ENCODE results near the gene ARPC5L. TPM values are rescaled to one million over a fixed set of nuclear protein-coding genes. Genes with fewer than 3 reads are reported as not detected.
"Not testable (repeated sequence)": the region's sequence is repeated elsewhere in the genome, so short reads cannot be mapped to it uniquely, and the experiment has no call there.

Gene ARPC5L
- 10 to 100 TPM; 25.7 to 33.1 (median 29.5) TPM for polyA plus RNA-seq (ENCODE audit: insufficient read length in 10 of 10)
- long read RNA-seq, donor 1, transcript ARPC5L-201 (4 exons, 1,325 nt) = major isoform, 23 of 26 reads
- long read RNA-seq, donor 1, partial matches to known transcripts = 0 of 26 reads
- long read RNA-seq, donor 1, other reads (novel, unspliced or antisense) = 0 of 26 reads
- long read RNA-seq, donor 2, transcript ARPC5L-201 (4 exons, 1,325 nt) = major isoform, 21 of 26 reads
- long read RNA-seq, donor 2, partial matches to known transcripts = 5 of 26 reads
- long read RNA-seq, donor 2, other reads (novel, unspliced or antisense) = 0 of 26 reads
- long read RNA-seq, donor 3 = 0 reads
- long read RNA-seq, donor 4, transcript ARPC5L-201 (4 exons, 1,325 nt) = major isoform, 9 of 15 reads
- long read RNA-seq, donor 4, partial matches to known transcripts = 6 of 15 reads
- long read RNA-seq, donor 4, other reads (novel, unspliced or antisense) = 0 of 15 reads
- long read RNA-seq, donor 5, transcript ARPC5L-201 (4 exons, 1,325 nt) = major isoform, 18 of 21 reads
- long read RNA-seq, donor 5, partial matches to known transcripts = 0 of 21 reads
- long read RNA-seq, donor 5, other reads (novel, unspliced or antisense) = 0 of 21 reads
- long read RNA-seq, donor 6, transcript ARPC5L-201 (4 exons, 1,325 nt) = major isoform, 31 of 31 reads
- long read RNA-seq, donor 6, partial matches to known transcripts = 0 of 31 reads
- long read RNA-seq, donor 6, other reads (novel, unspliced or antisense) = 0 of 31 reads
- long read RNA-seq, donor 7, transcript ARPC5L-201 (4 exons, 1,325 nt) = major isoform, 15 of 15 reads
- long read RNA-seq, donor 7, partial matches to known transcripts = 0 of 15 reads
- long read RNA-seq, donor 7, other reads (novel, unspliced or antisense) = 0 of 15 reads
- long read RNA-seq, donor 8, transcript ARPC5L-201 (4 exons, 1,325 nt) = major isoform, 12 of 12 reads
- long read RNA-seq, donor 8, partial matches to known transcripts = 0 of 12 reads
- long read RNA-seq, donor 8, other reads (novel, unspliced or antisense) = 0 of 12 reads
- long read RNA-seq, donor 9, partial matches to known transcripts = 0 of 4 reads
- long read RNA-seq, donor 9, other reads (novel, unspliced or antisense) = 0 of 4 reads

- peak; percentile 92 to 98 (median 95) for DNase-seq
Measured at GRCh38 chr9:124861342-124862229, at the start of gene ARPC5L, which contains the start of gene RPL35. TSS of gene ARPC5L (plus strand) at chr9:124862130. CDS start at chr9:124869291, 7,161 bp downstream. TSS of gene RPL35 (minus strand) at chr9:124861957. CDS start at chr9:124861912, 45 bp downstream.

- DNase-seq = peak; percentile 84 to 96 (median 88)
Measured at GRCh38 chr9:124812441-124812876, 49.5 kb upstream of the ARPC5L start.

- no peak for DNase-seq
Measured at GRCh38 chr9:124813041-124813440, 48.9 kb upstream of the ARPC5L start.

GRCh38 chr9:124813501-124814163 is 48.3 kb upstream of the ARPC5L start:
- peak in 1 of 3 donors; percentile 56 for DNase-seq

GRCh38 chr9:124814164-124814535 is 47.8 kb upstream of the ARPC5L start:
- no peak for DNase-seq

GRCh38 chr9:124815601-124816000 is 46.3 kb upstream of the ARPC5L start:
- no peak for DNase-seq

- no peak for DNase-seq
Measured at GRCh38 chr9:124818431-124819281, 43.3 kb upstream of the ARPC5L start.

- DNase-seq = peak in 2 of 3 donors; percentile 69 to 83
Measured at GRCh38 chr9:124820698-124821623, 41.0 kb upstream of the ARPC5L start.

GRCh38 chr9:124828489-124829333 is 33.2 kb upstream of the ARPC5L start:
- DNase-seq = no peak

- peak in 1 of 3 donors; percentile 36 for DNase-seq
Measured at GRCh38 chr9:124829334-124829669, 32.6 kb upstream of the ARPC5L start.

- no peak for DNase-seq
Measured at GRCh38 chr9:124830593-124830992, 31.3 kb upstream of the ARPC5L start.

- peak in 1 of 3 donors; percentile 59 for DNase-seq
Measured at GRCh38 chr9:124831642-124832364, 30.1 kb upstream of the ARPC5L start.

GRCh38 chr9:124834591-124834990 is 27.3 kb upstream of the ARPC5L start:
- peak in 1 of 3 donors; percentile 49 for DNase-seq

- DNase-seq = peak in 1 of 3 donors; percentile 80
Measured at GRCh38 chr9:124835026-124835557, 26.8 kb upstream of the ARPC5L start.

- not testable (repeated sequence) for DNase-seq
Measured at GRCh38 chr9:124838132-124838531, 23.8 kb upstream of the ARPC5L start.

Measured in muscle of back (tissue), 13 donors.